ENCODE data around the gene LIG4.

The LIG4 gene

DNA sequence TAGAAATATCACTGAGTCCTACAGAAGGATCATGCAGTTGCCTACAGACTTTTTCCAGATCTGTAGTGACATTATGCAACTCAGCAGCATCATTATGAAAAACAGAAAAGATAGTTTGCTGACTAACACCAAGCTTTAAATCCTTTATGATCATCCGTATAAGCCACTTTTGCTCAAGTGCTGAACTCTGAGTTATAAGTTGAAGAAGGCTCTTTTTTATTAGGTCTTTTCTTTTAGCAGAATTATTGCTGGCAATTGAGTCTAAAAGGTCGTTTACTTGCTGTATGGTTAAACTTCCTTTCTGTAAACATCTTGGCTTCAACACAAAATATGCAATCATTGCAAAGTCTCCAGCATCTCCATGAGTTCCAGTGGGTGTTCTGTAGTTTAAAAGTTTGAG is 4.8 kb downstream of the LIG4 start:
- no peak overlapping the region for H3K27ac ChIP-seq
- TF ChIP-seq ZFX (IDR thresholded peaks at IDR 0.05), result no peak

DNA sequence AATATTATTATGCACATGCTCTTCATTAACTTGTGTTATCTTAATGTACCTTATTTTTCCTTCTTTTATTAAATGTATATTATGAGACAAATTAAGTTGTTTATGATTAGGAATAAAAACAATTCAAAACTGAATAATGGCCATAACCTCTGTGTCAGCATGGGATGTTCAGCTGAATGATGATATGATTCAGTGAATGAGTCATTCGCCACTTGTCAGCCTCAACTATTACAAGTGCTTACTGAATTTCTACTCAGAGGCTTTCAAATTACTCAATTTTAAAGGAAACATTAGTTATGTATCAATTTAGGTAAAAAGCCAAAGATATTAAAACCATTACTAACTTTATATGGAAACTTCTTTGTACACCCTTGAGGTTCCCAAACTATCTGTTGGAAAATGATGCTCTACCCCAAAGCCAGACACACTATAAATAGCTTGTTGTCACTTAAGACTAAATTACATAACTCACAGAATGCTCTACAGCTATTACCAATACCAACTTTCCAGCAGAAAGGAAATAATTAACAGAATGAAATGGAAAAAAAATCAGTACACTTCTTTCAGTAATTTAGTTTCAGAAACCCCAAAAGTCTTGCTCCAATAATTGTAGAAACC is 14.4 kb downstream of the LIG4 start:
- no peak overlapping the region for H3K27ac ChIP-seq
- TF ChIP-seq, protein P1, sequence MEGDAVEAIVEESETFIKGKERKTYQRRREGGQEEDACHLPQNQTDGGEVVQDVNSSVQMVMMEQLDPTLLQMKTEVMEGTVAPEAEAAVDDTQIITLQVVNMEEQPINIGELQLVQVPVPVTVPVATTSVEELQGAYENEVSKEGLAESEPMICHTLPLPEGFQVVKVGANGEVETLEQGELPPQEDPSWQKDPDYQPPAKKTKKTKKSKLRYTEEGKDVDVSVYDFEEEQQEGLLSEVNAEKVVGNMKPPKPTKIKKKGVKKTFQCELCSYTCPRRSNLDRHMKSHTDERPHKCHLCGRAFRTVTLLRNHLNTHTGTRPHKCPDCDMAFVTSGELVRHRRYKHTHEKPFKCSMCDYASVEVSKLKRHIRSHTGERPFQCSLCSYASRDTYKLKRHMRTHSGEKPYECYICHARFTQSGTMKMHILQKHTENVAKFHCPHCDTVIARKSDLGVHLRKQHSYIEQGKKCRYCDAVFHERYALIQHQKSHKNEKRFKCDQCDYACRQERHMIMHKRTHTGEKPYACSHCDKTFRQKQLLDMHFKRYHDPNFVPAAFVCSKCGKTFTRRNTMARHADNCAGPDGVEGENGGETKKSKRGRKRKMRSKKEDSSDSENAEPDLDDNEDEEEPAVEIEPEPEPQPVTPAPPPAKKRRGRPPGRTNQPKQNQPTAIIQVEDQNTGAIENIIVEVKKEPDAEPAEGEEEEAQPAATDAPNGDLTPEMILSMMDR (conservative IDR thresholded peaks at IDR 0.05), result no peak
- no peak for TF ChIP-seq ZFX (IDR thresholded peaks at IDR 0.05)

DNA sequence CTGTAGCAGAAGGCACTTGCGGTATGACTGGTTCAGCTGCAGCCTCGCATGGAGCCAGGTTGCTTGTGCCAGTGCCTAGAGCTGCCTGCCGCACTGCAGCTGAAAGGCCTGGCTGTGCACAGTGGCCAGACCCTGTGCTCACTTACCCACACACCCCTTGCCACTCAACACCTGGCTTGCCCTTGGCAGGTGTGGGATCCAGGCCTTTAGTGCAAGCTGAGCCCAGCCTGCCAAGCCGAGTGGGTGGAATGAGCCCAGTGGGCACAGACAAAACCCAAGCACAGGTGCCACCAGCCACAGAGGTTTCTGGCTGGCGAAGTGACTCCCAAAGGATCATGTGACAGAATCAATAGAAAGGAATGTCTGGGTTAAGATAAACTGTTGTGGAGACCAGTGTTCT is 19.5 kb downstream of the LIG4 start:
- no peak overlapping the region for H3K27ac ChIP-seq
- TF ChIP-seq, protein P1 (conservative IDR thresholded peaks at IDR 0.05), result no peak
- no peak for TF ChIP-seq ZFX (IDR thresholded peaks at IDR 0.05)

DNA sequence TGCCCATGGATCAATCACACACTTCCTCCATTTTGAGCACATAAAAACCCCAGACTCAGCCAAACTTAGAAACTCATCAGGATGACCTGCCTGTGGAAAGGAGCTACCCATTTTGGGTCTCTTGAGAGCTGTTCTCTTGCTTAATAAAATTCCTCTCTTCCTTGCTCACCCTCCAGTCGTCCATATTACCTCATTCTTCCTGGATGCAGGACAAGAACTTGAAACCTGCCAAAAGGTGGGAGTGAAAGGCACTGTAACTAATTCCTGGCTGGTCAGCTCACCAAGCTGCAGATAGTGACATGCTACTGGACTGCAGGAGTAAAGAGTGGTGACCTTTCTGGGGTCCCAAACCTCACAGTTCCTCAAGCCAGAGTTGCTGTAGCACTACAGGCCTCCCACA is 20.2 kb downstream of the LIG4 start:
- no peak overlapping the region for H3K27ac ChIP-seq

DNA sequence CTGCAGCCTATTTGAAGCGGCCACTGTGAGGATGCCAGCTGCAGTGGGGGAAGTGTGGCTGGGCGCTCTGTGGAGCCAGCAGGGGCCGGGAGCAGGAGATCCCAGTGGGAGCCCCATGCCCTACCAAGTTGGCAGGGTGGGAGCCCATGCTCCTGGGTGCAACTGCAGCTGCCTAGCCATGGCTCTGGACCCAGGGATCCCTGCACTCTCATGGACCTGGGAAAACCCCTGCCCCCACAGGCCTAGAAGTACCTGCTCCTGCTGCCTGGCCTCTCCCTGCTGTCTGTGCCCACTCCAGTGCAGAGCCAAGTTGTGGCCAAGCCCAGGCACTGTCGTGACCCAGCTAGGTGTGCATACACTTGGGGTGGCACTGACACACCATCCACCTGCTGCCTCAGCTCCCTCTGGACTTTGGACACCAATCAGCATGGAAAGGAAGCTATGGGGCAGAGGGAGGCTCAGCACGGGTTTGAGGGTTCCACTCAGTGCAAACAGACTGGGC is 20.9 kb downstream of the LIG4 start:
- TF ChIP-seq ZFX (IDR thresholded peaks at IDR 0.05), result no peak
- TF ChIP-seq, protein P1 (conservative IDR thresholded peaks at IDR 0.05), result no peak
- no peak overlapping the region for H3K27ac ChIP-seq

More for the DNA sequence above, 20.2 kb downstream of the LIG4 start:
- no peak for TF ChIP-seq ZFX (IDR thresholded peaks at IDR 0.05)
- TF ChIP-seq, protein P1 (conservative IDR thresholded peaks at IDR 0.05), result no peak

DNA sequence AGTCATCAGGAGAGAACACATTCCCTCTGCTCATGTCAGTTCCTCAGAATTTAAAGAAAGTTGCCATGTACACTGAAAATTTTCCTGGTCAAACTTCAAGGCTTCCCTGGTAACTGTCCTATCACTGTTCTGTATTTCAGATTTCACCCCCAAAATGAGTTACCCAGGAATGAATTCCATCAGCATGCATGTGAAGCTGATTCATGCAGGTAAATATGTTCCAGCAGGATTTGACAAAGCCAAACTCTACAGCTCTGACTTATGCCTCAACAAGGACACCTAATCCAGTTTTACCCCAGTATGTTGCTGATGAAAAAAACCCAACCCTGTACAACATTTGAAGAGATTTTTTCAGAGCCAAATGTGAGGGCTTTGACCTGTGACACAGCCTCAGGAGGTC is 21.5 kb downstream of the LIG4 start:
- no peak overlapping the region for H3K27ac ChIP-seq
- no peak for TF ChIP-seq ZFX (IDR thresholded peaks at IDR 0.05)
- TF ChIP-seq, protein P1 (conservative IDR thresholded peaks at IDR 0.05), result no peak

DNA sequence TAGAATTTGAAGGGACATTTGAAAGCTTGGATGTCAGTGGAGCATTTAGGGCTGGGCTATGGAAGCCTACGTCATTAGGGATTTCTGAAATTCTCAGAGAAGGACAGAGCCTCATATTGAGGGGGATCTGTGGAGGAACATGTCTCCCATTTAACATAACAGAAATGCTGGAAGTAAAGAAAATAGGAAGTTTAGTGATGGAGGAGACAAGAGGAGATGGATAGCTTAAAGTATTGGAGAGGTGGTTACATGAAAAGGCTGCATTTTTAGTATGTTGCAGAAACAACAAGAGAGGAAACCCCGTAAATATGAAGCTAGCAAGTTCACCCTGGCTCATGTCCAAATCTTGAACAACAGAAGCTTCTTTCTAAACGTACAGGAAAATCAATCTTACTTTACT is 24.4 kb downstream of the LIG4 start:
- TF ChIP-seq ZFX (IDR thresholded peaks at IDR 0.05), result no peak
- TF ChIP-seq, protein P1 (conservative IDR thresholded peaks at IDR 0.05), result no peak
- no peak overlapping the region for H3K27ac ChIP-seq

DNA sequence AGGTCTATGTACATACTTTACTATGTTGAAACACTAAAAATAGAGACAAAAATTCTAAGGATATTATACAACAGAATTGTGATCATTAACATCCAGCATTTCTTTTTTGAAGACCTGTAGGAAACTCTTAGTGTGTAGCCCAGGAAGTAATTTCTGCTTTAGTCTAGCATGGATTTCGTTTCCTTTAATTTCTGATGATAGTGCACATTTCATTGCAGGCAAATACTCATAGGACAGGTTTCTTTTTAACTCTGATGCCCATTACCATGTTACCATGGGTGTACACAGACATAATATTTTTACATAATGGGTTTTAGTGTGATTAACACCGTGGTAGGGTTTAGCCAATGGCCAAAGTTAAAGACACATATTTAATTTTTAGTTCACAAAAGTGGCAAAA is 27.1 kb downstream of the LIG4 start:
- no peak overlapping the region for H3K27ac ChIP-seq
- no peak for TF ChIP-seq ZFX (IDR thresholded peaks at IDR 0.05)
- TF ChIP-seq, protein P1 (conservative IDR thresholded peaks at IDR 0.05), result no peak

All from C4-2B (cell line).